ENCODE data around the gene PHOX2A.

Gene PHOX2A

GRCh38 chr11:72239313-72239848 lies 4.6 kb downstream of the PHOX2A start:
- WGBS, 2 experiments (ENCODE audit: insufficient coverage in 2 of 2) = 23% methylated on average over 24 to 25 of the region's 25 CpGs
- H3K4me3 ChIP-seq (ENCODE audit: extremely low read depth, insufficient read depth, low read length, poor library complexity, severe bottlenecking) = peak overlapping the region; percentile 19
- peaks cover 41% of the 10 kb centered on the region for H3K36me3 ChIP-seq (ENCODE audit: control insufficient read depth, insufficient read depth, low read length)
- peaks cover 10% of the 10 kb centered on the region for H3K4me1 ChIP-seq (ENCODE audit: control insufficient read depth, insufficient read depth, low read length, poor library complexity, severe bottlenecking)
- H3K9me3 ChIP-seq (ENCODE audit: control insufficient read depth, low read length) = no peaks in the 10 kb centered on the region
- no peak overlapping the region for H3K27ac ChIP-seq (ENCODE audit: low read depth, low read length, severe bottlenecking)

- Histone ChIP-seq H3K36me3 (ENCODE audit: control insufficient read depth, insufficient read depth, low read length) (peaks cover 48% of the 10 kb centered on the region), H3K4me1 (ENCODE audit: control insufficient read depth, insufficient read depth, low read length, poor library complexity, severe bottlenecking) (peaks cover 10% of the 10 kb centered on the region), H3K27ac (ENCODE audit: low read depth, low read length, severe bottlenecking) (no peak overlapping the region), H3K4me3 (ENCODE audit: extremely low read depth, insufficient read depth, low read length, poor library complexity, severe bottlenecking) (no peak overlapping the region), H3K9me3 (ENCODE audit: control insufficient read depth, low read length) (no peaks in the 10 kb centered on the region)
- WGBS, 2 experiments (ENCODE audit: insufficient coverage in 2 of 2) = 56 to 57% methylated on average over 15 to 25 of the region's 28 CpGs
These were observed 5.3 kb downstream of the PHOX2A start for GRCh38 chr11:72238492-72239312.

- H3K36me3 ChIP-seq (ENCODE audit: control insufficient read depth, insufficient read depth, low read length) = peaks cover 55% of the 10 kb centered on the region
- H3K27ac ChIP-seq (ENCODE audit: low read depth, low read length, severe bottlenecking) = no peak overlapping the region
- H3K4me1 ChIP-seq (ENCODE audit: control insufficient read depth, insufficient read depth, low read length, poor library complexity, severe bottlenecking) = peaks cover 10% of the 10 kb centered on the region
- WGBS, 2 experiments (ENCODE audit: insufficient coverage in 2 of 2) = 21 to 54% methylated on average over 7 to 9 of the region's 16 CpGs
- no peaks in the 10 kb centered on the region for H3K9me3 ChIP-seq (ENCODE audit: control insufficient read depth, low read length)
- H3K4me3 ChIP-seq (ENCODE audit: extremely low read depth, insufficient read depth, low read length, poor library complexity, severe bottlenecking) = no peak overlapping the region
These were observed 5.9 kb downstream of the PHOX2A start for GRCh38 chr11:72238040-72238450.

GRCh38 chr11:72237112-72237931 lies 6.7 kb downstream of the PHOX2A start:
- 88 to 90% methylated on average over 16 of the region's 22 CpGs for WGBS, 2 experiments (ENCODE audit: insufficient coverage in 2 of 2)
- Histone ChIP-seq H3K4me1 (ENCODE audit: control insufficient read depth, insufficient read depth, low read length, poor library complexity, severe bottlenecking) (peaks cover 10% of the 10 kb centered on the region), H3K36me3 (ENCODE audit: control insufficient read depth, insufficient read depth, low read length) (peaks cover 62% of the 10 kb centered on the region), H3K4me3 (ENCODE audit: extremely low read depth, insufficient read depth, low read length, poor library complexity, severe bottlenecking) (no peak overlapping the region), H3K9me3 (ENCODE audit: control insufficient read depth, low read length) (no peaks in the 10 kb centered on the region), H3K27ac (ENCODE audit: low read depth, low read length, severe bottlenecking) (no peak overlapping the region)

GRCh38 chr11:72236774-72237111 lies 7.2 kb downstream of the PHOX2A start:
- no peaks in the 10 kb centered on the region for H3K9me3 ChIP-seq (ENCODE audit: control insufficient read depth, low read length)
- no peak overlapping the region for H3K4me3 ChIP-seq (ENCODE audit: extremely low read depth, insufficient read depth, low read length, poor library complexity, severe bottlenecking)
- peaks cover 68% of the 10 kb centered on the region for H3K36me3 ChIP-seq (ENCODE audit: control insufficient read depth, insufficient read depth, low read length)
- H3K4me1 ChIP-seq (ENCODE audit: control insufficient read depth, insufficient read depth, low read length, poor library complexity, severe bottlenecking) = peaks cover 10% of the 10 kb centered on the region
- 85 to 92% methylated on average over 2 of the region's 2 CpGs for WGBS, 2 experiments (ENCODE audit: insufficient coverage in 2 of 2)
- no peak overlapping the region for H3K27ac ChIP-seq (ENCODE audit: low read depth, low read length, severe bottlenecking)

GRCh38 chr11:72236083-72236697 lies 7.8 kb downstream of the PHOX2A start:
- H3K27ac ChIP-seq (ENCODE audit: low read depth, low read length, severe bottlenecking) = peak overlapping the region; percentile 10
- peaks cover 73% of the 10 kb centered on the region for H3K36me3 ChIP-seq (ENCODE audit: control insufficient read depth, insufficient read depth, low read length)
- H3K4me3 ChIP-seq (ENCODE audit: extremely low read depth, insufficient read depth, low read length, poor library complexity, severe bottlenecking) = no peak overlapping the region
- peaks cover 10% of the 10 kb centered on the region for H3K4me1 ChIP-seq (ENCODE audit: control insufficient read depth, insufficient read depth, low read length, poor library complexity, severe bottlenecking)
- 88 to 93% methylated on average over 1 to 3 of the region's 4 CpGs for WGBS, 2 experiments (ENCODE audit: insufficient coverage in 2 of 2)
- H3K9me3 ChIP-seq (ENCODE audit: control insufficient read depth, low read length) = no peaks in the 10 kb centered on the region

- Histone ChIP-seq H3K27ac (ENCODE audit: low read depth, low read length, severe bottlenecking) (no peak overlapping the region), H3K4me3 (ENCODE audit: extremely low read depth, insufficient read depth, low read length, poor library complexity, severe bottlenecking) (no peak overlapping the region), H3K4me1 (ENCODE audit: control insufficient read depth, insufficient read depth, low read length, poor library complexity, severe bottlenecking) (peaks cover 10% of the 10 kb centered on the region), H3K36me3 (ENCODE audit: control insufficient read depth, insufficient read depth, low read length) (peaks cover 80% of the 10 kb centered on the region), H3K9me3 (ENCODE audit: control insufficient read depth, low read length) (no peaks in the 10 kb centered on the region)
- 97 to 98% methylated on average over 11 to 13 of the region's 17 CpGs for WGBS, 2 experiments (ENCODE audit: insufficient coverage in 2 of 2)
These were observed 8.5 kb downstream of the PHOX2A start for GRCh38 chr11:72235351-72236057.

GRCh38 chr11:72234920-72235319 lies 9.1 kb downstream of the PHOX2A start:
- no peaks in the 10 kb centered on the region for H3K9me3 ChIP-seq (ENCODE audit: control insufficient read depth, low read length)
- WGBS, 2 experiments (ENCODE audit: insufficient coverage in 2 of 2) = 86% methylated on average over 1 of the region's 4 CpGs; no CpG with 5 or more reads in 1 of the 2 experiments
- H3K4me3 ChIP-seq (ENCODE audit: extremely low read depth, insufficient read depth, low read length, poor library complexity, severe bottlenecking) = no peak overlapping the region
- H3K36me3 ChIP-seq (ENCODE audit: control insufficient read depth, insufficient read depth, low read length) = peaks cover 86% of the 10 kb centered on the region
- H3K4me1 ChIP-seq (ENCODE audit: control insufficient read depth, insufficient read depth, low read length, poor library complexity, severe bottlenecking) = peaks cover 10% of the 10 kb centered on the region
- H3K27ac ChIP-seq (ENCODE audit: low read depth, low read length, severe bottlenecking) = no peak overlapping the region

GRCh38 chr11:72234514-72234830 lies 9.5 kb downstream of the PHOX2A start:
- WGBS, 2 experiments (ENCODE audit: insufficient coverage in 2 of 2) = 92 to 95% methylated on average over 2 to 3 of the region's 3 CpGs
- H3K4me3 ChIP-seq (ENCODE audit: extremely low read depth, insufficient read depth, low read length, poor library complexity, severe bottlenecking) = no peak overlapping the region
- peaks cover 10% of the 10 kb centered on the region for H3K4me1 ChIP-seq (ENCODE audit: control insufficient read depth, insufficient read depth, low read length, poor library complexity, severe bottlenecking)
- no peak overlapping the region for H3K27ac ChIP-seq (ENCODE audit: low read depth, low read length, severe bottlenecking)
- H3K9me3 ChIP-seq (ENCODE audit: control insufficient read depth, low read length) = no peaks in the 10 kb centered on the region
- H3K36me3 ChIP-seq (ENCODE audit: control insufficient read depth, insufficient read depth, low read length) = peaks cover 90% of the 10 kb centered on the region

Data from mesodermal cell (in vitro differentiated cells).